MCF 10A (cell line): ENCODE results near the gene NFXL1. TPM values are rescaled to one million over a fixed set of nuclear protein-coding genes. Genes with fewer than 3 reads are reported as not detected.
A peak's percentile ranks its signal among the peaks of the same experiment; 100 is the strongest.

Source experiments
- BruUV-seq: library from RNA; stranded (reverse); fragments of 400-500 nt; replicated peaks from 2 replicates; lab custom pipeline; 2021; lab: Mats Ljungman, UMichigan
- CTCF ChIA-PET: fragments of 300-600 bp; sonication (Branson Sonifier 250); formaldehyde crosslinking; extraction: SDS; loops from one replicate; lab custom pipeline; 2021; ENCODE audit warnings: antibody characterized with exemption, inconsistent platforms; lab: Yijun Ruan, JAX
- POLR2A ChIA-PET: fragments of 300-600, 350-650 bp; sonication (Branson Sonifier 250); formaldehyde crosslinking; extraction: SDS; loops from one replicate; lab custom pipeline; 2020; ENCODE audit warnings: antibody characterized with exemption, inconsistent platforms; lab: Yijun Ruan, JAX
- DNase-seq: peaks from one replicate; pipeline ENCODE4 v3.0.0-alpha.2; 2018; ENCODE audit not compliant: unreplicated experiment
- H3K27ac Mint-ChIP-seq: one replicate; pipeline ENCODE4 v1.8.0; 2022; ENCODE audit warnings: mild to moderate bottlenecking, low read depth, mixed read lengths; ENCODE audit not compliant: unreplicated experiment
- H3K27me3 Mint-ChIP-seq: one replicate; pipeline ENCODE4 v1.8.0; 2022; ENCODE audit warnings: mixed read lengths; ENCODE audit not compliant: insufficient read depth, unreplicated experiment
- H3K36me3 Mint-ChIP-seq: one replicate; pipeline ENCODE4 v1.8.0; 2022; ENCODE audit warnings: mild to moderate bottlenecking, moderate library complexity, mixed read lengths; ENCODE audit not compliant: insufficient read depth, unreplicated experiment
- H3K4me1 Mint-ChIP-seq: one replicate; pipeline ENCODE4 v1.8.0; 2022; ENCODE audit warnings: mixed read lengths; ENCODE audit not compliant: insufficient read depth, unreplicated experiment
- H3K4me3 Mint-ChIP-seq: one replicate; pipeline ENCODE4 v1.8.0; 2022; ENCODE audit warnings: mild to moderate bottlenecking, moderate library complexity, mixed read lengths; ENCODE audit not compliant: unreplicated experiment
- H3K9me3 Mint-ChIP-seq: one replicate; pipeline ENCODE4 v1.8.0; 2022; ENCODE audit warnings: mixed read lengths; ENCODE audit not compliant: unreplicated experiment
- intact Hi-C: fragments of 100-400 bp; cut with micrococcal nuclease; formaldehyde crosslinking; loops from 2 replicates; pipeline ENCODE4 v1.14.1; 2022
- total RNA-seq: library from RNA; stranded (reverse); gene quantifications from 2 replicates; pipeline ENCODE4 v1.2.3, GENCODE V29; 2022
- TF ChIP-seq, protein P1 (sequence below): fragments of 200-600 bp; IDR thresholded peaks from one replicate; pipeline ENCODE4 v1.8.0; 2022; ENCODE audit warnings: antibody characterized with exemption, mild to moderate bottlenecking; ENCODE audit not compliant: unreplicated experiment

NFXL1 gene
- total RNA-seq, 1 experiment from 2014 or later, result 52.4 TPM

DNA sequence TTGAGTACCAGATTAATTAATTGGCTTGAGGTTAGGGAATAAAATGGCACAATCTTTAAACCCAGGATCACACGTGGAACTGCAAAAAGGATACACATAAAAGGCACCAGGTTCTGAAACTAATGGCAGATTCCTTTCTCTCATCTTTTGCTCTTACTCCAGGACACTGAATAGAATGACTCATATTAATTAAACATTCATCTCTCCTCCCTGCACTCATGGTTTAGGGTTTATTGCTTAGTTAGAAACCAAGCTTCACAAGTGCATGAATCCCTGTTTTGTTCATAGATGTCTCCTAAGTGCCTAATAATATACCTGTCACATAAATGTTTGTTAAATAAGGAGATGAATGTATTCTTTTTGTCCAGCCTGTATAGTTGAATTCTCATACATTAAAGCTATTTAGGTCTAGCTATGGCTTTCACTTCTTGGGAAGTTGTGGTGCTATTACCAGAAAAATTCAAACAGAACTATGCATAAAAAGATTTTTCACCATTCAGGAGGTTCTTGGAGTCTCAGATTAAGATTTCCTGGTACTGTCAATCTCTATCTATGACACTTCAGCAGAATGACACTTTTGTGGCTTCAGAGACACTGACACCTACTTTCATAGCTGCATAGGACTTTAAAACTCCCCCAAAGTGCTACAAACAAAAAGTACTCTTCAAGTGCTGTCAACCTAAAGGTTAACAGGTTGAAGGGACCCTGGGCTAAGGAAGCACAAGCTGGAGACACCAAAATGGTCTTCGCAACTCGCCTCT is 83.9 kb downstream of the NFXL1 start:
- Mint-ChIP-seq H3K9me3 (peaks cover 15% of the 10 kb centered on the region), H3K36me3 (no peaks in the 10 kb centered on the region), H3K4me1 (peaks cover 13% of the 10 kb centered on the region), H3K27me3 (no peaks in the 10 kb centered on the region), H3K4me3 (no peak overlapping the region), H3K27ac (no peak overlapping the region)
- intact Hi-C loops, result no loop called here
- TF ChIP-seq, protein P1, sequence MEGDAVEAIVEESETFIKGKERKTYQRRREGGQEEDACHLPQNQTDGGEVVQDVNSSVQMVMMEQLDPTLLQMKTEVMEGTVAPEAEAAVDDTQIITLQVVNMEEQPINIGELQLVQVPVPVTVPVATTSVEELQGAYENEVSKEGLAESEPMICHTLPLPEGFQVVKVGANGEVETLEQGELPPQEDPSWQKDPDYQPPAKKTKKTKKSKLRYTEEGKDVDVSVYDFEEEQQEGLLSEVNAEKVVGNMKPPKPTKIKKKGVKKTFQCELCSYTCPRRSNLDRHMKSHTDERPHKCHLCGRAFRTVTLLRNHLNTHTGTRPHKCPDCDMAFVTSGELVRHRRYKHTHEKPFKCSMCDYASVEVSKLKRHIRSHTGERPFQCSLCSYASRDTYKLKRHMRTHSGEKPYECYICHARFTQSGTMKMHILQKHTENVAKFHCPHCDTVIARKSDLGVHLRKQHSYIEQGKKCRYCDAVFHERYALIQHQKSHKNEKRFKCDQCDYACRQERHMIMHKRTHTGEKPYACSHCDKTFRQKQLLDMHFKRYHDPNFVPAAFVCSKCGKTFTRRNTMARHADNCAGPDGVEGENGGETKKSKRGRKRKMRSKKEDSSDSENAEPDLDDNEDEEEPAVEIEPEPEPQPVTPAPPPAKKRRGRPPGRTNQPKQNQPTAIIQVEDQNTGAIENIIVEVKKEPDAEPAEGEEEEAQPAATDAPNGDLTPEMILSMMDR, result no peak
- no TSS peak for BruUV-seq
- POLR2A ChIA-PET, result interaction anchor here (0.6 to 0.7 kb wide), 4 partner anchors 10 to 158 kb away, joined by 3 to 5 read pairs (median 4); partner anchors contain the start of gene NFXL1
- DNase-seq, result no peak
- CTCF ChIA-PET, result interaction anchor here (0.6 to 5.2 kb wide), 7 partner anchors 7 to 161 kb away, joined by 3 to 28 read pairs (median 4); no protein-coding TSS in a partner anchor

DNA sequence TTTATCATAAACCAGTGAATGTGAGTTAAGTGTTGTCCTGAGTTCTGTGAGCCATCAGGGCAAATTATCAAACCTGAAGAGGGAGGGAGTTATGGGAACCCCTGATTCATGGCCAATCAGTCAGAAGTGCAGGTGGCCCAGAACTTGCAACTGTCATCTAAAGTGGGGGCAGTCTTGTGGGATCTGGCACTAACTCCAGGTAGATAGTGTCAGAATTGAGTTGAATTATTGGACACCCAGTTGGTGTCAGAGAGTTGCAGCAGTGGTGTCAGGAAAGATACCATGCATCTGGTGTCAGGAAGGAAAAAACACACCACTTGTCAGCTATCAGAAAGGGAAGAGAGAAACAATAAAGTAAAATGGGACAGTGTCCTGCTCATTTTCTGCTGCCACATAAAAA is 84.9 kb downstream of the NFXL1 start:
- Mint-ChIP-seq H3K27ac (peak overlapping the region; percentile 59), H3K4me1 (peaks cover 13% of the 10 kb centered on the region), H3K4me3 (no peak overlapping the region), H3K9me3 (peaks cover 15% of the 10 kb centered on the region), H3K36me3 (no peaks in the 10 kb centered on the region), H3K27me3 (no peaks in the 10 kb centered on the region)
- ChIA-PET CTCF (interaction anchor here (0.6 to 5.2 kb wide), 3 partner anchors 10 to 237 kb away, joined by 4 to 28 read pairs (median 4); no protein-coding TSS in a partner anchor), POLR2A (no interaction called here)
- no peak for DNase-seq
- BruUV-seq, result no TSS peak
- TF ChIP-seq, protein P1, result no peak
- intact Hi-C loops, result no loop called here

DNA sequence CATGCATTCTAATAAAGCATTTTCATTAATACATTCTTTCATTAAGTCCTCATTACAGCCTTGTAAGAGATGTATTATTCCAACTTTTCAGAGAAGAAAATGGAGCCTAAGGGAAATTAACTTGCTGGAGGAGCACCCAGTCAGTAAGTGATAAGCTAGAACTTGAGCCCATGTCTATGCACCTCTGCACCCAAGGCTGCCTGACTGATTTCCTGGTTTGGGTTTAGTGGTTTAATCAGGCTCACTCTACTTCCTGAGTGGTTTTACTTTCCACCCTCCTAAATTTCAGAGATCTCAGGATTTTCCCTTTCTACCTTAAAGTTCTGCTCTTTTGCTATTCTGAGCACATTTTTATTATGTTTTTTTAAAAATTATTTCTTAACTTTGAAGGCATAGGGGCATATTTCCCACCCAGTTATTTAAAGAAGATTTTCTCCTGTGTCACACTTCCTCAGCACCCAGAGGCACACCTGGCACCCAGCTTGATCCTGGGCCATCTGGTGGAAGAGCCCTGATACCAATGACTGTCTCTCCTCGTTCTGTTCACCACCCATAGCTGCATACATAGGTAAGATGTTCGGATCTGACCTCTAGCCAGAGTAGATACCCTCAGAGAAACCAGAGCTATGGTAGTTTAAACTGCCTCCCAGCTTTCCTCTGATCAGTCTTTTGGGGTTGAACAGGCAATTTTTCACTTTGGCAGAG is 86.9 kb downstream of the NFXL1 start:
- Mint-ChIP-seq H3K36me3 (no peaks in the 10 kb centered on the region), H3K27me3 (no peaks in the 10 kb centered on the region), H3K4me1 (peaks cover 13% of the 10 kb centered on the region), H3K27ac (no peak overlapping the region), H3K9me3 (no peaks in the 10 kb centered on the region), H3K4me3 (no peak overlapping the region)
- CTCF ChIA-PET, result interaction anchor here (1.3 to 5.2 kb wide), 5 partner anchors 9 to 159 kb away, joined by 3 to 28 read pairs (median 6); partner anchors contain the start of gene CORIN
- no TSS peak for BruUV-seq
- intact Hi-C loops, result no loop called here
- TF ChIP-seq, protein P1, result no peak
- DNase-seq, result no peak
- POLR2A ChIA-PET, result no interaction called here

DNA sequence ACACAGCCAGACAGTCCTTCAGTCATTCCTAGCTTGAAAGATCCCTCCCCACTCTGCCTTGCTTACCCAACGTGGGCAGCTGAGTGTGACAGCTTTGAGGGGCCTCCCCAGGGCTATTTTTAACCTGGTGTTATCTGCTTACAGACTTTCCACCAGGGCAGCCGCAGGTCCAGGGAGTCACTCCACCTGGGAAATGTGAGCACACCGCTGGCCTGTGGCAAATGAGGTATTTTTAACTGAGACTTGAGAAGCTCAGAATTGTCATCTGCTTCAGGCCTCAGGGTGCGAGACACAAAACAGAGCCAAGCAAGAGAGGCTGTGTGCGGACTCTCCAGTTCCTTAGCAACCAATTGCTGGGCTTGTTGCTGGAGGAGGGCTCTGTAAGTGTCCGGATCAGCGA is 89.5 kb downstream of the NFXL1 start:
- no peak overlapping the region for H3K4me3 Mint-ChIP-seq
- no peak overlapping the region for H3K27ac Mint-ChIP-seq
- DNase-seq, result no peak
- ChIA-PET CTCF (interaction anchor here (1.1 kb wide), 1 partner anchor 15 kb away, joined by 3 read pairs; no protein-coding TSS in a partner anchor), POLR2A (no interaction called here)
- intact Hi-C loops, result no loop called here
- H3K4me1 Mint-ChIP-seq, result peaks cover 8% of the 10 kb centered on the region
- BruUV-seq, result no TSS peak
- TF ChIP-seq, protein P1, result no peak
- no peaks in the 10 kb centered on the region for H3K27me3 Mint-ChIP-seq
- no peaks in the 10 kb centered on the region for H3K9me3 Mint-ChIP-seq
- H3K36me3 Mint-ChIP-seq, result no peaks in the 10 kb centered on the region
